Neuronal stem cell (in vitro differentiated cells): ENCODE measurements around the gene FLT3LG.

Experiments
- DNase-seq: peaks from one replicate; pipeline ENCODE4 v3.0.0-alpha.2; 2013; ENCODE audit warnings: low spot score
- H2AFZ ChIP-seq: one replicate; pipeline ENCODE4 v1.6.1; 2013; ENCODE audit warnings: mild to moderate bottlenecking, low read length, inconsistent platforms
- H2AK5ac ChIP-seq: 2 replicates; pipeline ENCODE4 v1.6.1; 2013; ENCODE audit warnings: low read depth, mild to moderate bottlenecking, inconsistent platforms, low read length, moderate library complexity, mixed read lengths
- H2BK120ac ChIP-seq: 2 replicates; pipeline ENCODE4 v1.6.1; 2013; ENCODE audit warnings: low read depth, mild to moderate bottlenecking, inconsistent platforms, low read length, moderate library complexity, mixed read lengths
- H2BK12ac ChIP-seq: one replicate; pipeline ENCODE4 v1.6.1; 2013; ENCODE audit warnings: low read length, inconsistent platforms
- H2BK15ac ChIP-seq: 2 replicates; pipeline ENCODE4 v1.6.1; 2013; ENCODE audit warnings: mild to moderate bottlenecking, low read length, inconsistent platforms, mixed read lengths
- H2BK5ac ChIP-seq: one replicate; pipeline ENCODE4 v1.6.1; 2013; ENCODE audit warnings: inconsistent platforms, mild to moderate bottlenecking, low read length, moderate library complexity
- H3K14ac ChIP-seq: one replicate; pipeline ENCODE4 v1.6.1; 2013; ENCODE audit warnings: low read length, inconsistent platforms
- H3K18ac ChIP-seq: 2 replicates; pipeline ENCODE4 v1.6.1; 2013; ENCODE audit warnings: low read length, inconsistent platforms
- H3K23ac ChIP-seq: 2 replicates; pipeline ENCODE4 v1.6.1; 2013; ENCODE audit warnings: low read depth, mild to moderate bottlenecking, mixed read lengths, low read length, inconsistent platforms; ENCODE audit not compliant: poor library complexity
- H3K27ac ChIP-seq: replicated peaks from 3 replicates; pipeline ENCODE4 v1.5.1; 2013; ENCODE audit warnings: low read length, inconsistent platforms
- H3K27me3 ChIP-seq, 3 experiments: 2 replicates each; pipeline ENCODE4 v1.6.1; 2013; ENCODE audit warnings: low read length in 3 of 3, mild to moderate bottlenecking in 2 of 3, inconsistent platforms in 1 of 3, low read depth in 1 of 3, mixed read lengths in 1 of 3, moderate library complexity in 1 of 3; ENCODE audit not compliant: control insufficient read depth in 3 of 3, insufficient read depth in 3 of 3
- H3K36me3 ChIP-seq, 2 donors: replicated peaks in 1 of 2; 2 replicates each; pipeline ENCODE4 v1.6.1; 2013; ENCODE audit warnings: low read length in 2 of 2; ENCODE audit not compliant: control insufficient read depth in 2 of 2, insufficient read depth in 2 of 2
- H3K4ac ChIP-seq: 2 replicates; pipeline ENCODE4 v1.6.1; 2013; ENCODE audit warnings: inconsistent platforms, mild to moderate bottlenecking, low read length, moderate library complexity
- H3K4me1 ChIP-seq, 2 donors: 1 replicate in 1 of 2; 2 replicates in 1 of 2; pipeline ENCODE4 v1.6.1; 2013; ENCODE audit warnings: low read length in 2 of 2, low read depth in 1 of 2; ENCODE audit not compliant: control insufficient read depth in 2 of 2, insufficient read depth in 1 of 2
- H3K4me2 ChIP-seq: one replicate; pipeline ENCODE4 v1.6.1; 2013; ENCODE audit warnings: mild to moderate bottlenecking, low read length, inconsistent platforms; ENCODE audit not compliant: insufficient read depth, poor library complexity, severe bottlenecking
- H3K4me3 ChIP-seq, 2 donors: 2 replicates each; pipeline ENCODE4 v1.5.1; 2013; ENCODE audit warnings: low read length in 2 of 2, mild to moderate bottlenecking in 2 of 2, inconsistent platforms in 1 of 2, moderate library complexity in 1 of 2
- H3K79me1 ChIP-seq: one replicate; pipeline ENCODE4 v1.6.1; 2013; ENCODE audit warnings: low read depth, mild to moderate bottlenecking, inconsistent platforms, low read length, moderate library complexity
- H3K9ac ChIP-seq: one replicate; pipeline ENCODE4 v1.6.1; 2013; ENCODE audit warnings: mild to moderate bottlenecking, low read depth, low read length, inconsistent platforms; ENCODE audit not compliant: poor library complexity
- H3K9me3 ChIP-seq, 2 donors: replicated peaks in 1 of 2; 2 replicates each; pipeline versions ENCODE3 to v1.6.1; 2013; ENCODE audit warnings: low read length in 2 of 2, mild to moderate bottlenecking in 2 of 2, inconsistent platforms in 1 of 2, low read depth in 1 of 2, mixed read lengths in 1 of 2, moderate library complexity in 1 of 2; ENCODE audit not compliant: control insufficient read depth in 2 of 2, insufficient read depth in 1 of 2
- H4K8ac ChIP-seq: one replicate; pipeline ENCODE4 v1.6.1; 2013; ENCODE audit warnings: low read depth, mild to moderate bottlenecking, inconsistent platforms, low read length, moderate library complexity
- H4K91ac ChIP-seq: one replicate; pipeline ENCODE4 v1.6.1; 2013; ENCODE audit warnings: low read length, low read depth, mild to moderate bottlenecking, inconsistent platforms; ENCODE audit not compliant: poor library complexity
- WGBS, 2 donors: extraction: QIAGEN DNeasy Blood & Tissue Kit; methylation state at CpG; one replicate each; pipeline ENCODE4 v1.1.7; 2013; ENCODE audit warnings: missing lambda C conversion rate in 2 of 2, mixed read lengths in 1 of 2; ENCODE audit not compliant: insufficient read length in 2 of 2, insufficient replicate concordance in 1 of 2; ENCODE audit errors: extremely low coverage in 2 of 2; 5-methylcytosine and 5-hydroxymethylcytosine counted together

FLT3LG gene

DNA sequence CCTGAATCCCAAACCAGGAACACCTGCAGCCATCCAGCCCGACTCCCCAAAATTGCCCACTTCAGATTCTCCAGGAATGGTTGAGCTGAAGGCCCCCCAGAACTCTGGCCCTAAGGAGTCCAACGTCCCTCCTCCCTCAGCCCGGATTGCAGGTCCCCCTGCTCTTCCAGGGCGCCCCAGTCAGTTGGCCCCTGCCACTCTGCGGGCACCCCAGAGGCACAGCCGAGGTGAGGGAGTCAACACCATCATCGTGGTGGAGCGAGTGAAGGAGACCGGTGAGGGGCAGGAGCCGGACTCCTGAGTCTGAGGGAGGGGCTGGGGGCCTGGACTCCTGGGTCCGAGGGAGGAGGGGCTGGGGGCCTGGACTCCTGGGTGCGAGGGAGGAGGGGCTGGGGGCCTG, 46.7 kb upstream of the FLT3LG start:
- peak overlapping the region; percentile 56 for H4K8ac ChIP-seq
- peaks cover 8 to 96% (median 71%) of the 10 kb centered on the region in 3 experiments for H3K27me3 ChIP-seq
- peaks cover 2% of the 10 kb centered on the region for H3K79me1 ChIP-seq
- H3K23ac ChIP-seq: no peak overlapping the region
- H3K27ac ChIP-seq: no peak overlapping the region
- H4K91ac ChIP-seq: no peak overlapping the region
- H2BK120ac ChIP-seq: peak overlapping the region; percentile 28
- H3K9ac ChIP-seq: no peak overlapping the region
- no peak overlapping the region for H2AFZ ChIP-seq
- no CpG with 5 or more reads among the region's 12 CpGs for WGBS, 2 donors
- H3K14ac ChIP-seq: no peak overlapping the region
- H3K36me3 ChIP-seq: no peaks in the 10 kb centered on the region
- H2AK5ac ChIP-seq: peak overlapping the region; percentile 86
- no peak overlapping the region for H3K4me2 ChIP-seq
- peak overlapping the region; percentile 85 for H3K18ac ChIP-seq
- peak overlapping the region; percentile 98 for H2BK12ac ChIP-seq
- peak overlapping the region; percentile 35 for H2BK5ac ChIP-seq
- H3K9me3 ChIP-seq: peaks cover 4% of the 10 kb centered on the region in 2 donors
- H3K4me3 ChIP-seq: no peak overlapping the region
- peak overlapping the region; percentile 54 for H2BK15ac ChIP-seq
- DNase-seq: no peak
- H3K4me1 ChIP-seq: peaks cover 28 to 32% of the 10 kb centered on the region in 2 donors
- H3K4ac ChIP-seq: no peak overlapping the region

DNA sequence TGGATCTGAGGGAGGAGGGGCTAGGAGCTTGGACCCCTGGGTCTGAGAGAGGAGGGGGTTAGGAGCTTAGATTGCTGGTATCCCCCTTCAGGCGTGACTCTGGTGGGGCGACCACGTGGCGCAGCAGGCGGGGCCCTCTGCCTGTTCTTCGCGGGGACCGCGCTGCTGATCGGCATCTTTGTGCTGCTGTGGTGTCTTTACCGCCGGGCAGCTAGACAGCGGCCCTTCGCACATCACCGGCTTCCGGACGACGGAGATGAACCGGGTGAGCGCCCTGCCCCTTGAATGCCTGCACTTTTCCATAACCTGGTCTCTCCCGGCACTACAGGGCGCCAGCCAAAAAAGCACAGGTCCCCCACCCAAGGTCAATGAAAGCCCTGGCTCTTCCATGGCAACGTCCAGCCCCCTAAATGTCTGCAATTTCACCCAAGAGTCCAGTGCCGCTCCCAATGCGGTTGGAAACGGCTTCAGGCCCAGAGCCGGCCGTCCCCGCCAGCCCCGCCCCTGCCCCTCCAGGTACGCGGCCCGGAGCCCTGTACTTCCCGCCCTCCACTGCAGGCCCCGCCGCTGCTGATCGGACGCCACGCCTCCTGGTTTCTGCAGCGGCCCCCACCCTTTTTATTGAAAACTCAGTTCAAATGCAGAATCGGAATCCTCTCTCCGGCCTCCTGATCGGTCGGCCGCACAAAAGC, 46.0 kb upstream of the FLT3LG start:
- no peak for DNase-seq
- Histone ChIP-seq H2BK12ac (peak overlapping the region; percentile 63), H2BK5ac (peak overlapping the region; percentile 35), H3K9ac (peak overlapping the region; percentile 57), H3K4ac (peak overlapping the region; percentile 91), H4K91ac (no peak overlapping the region), H3K4me2 (peak overlapping the region; percentile 89), H3K23ac (peak overlapping the region; percentile 80), H3K4me1 (peaks cover 24 to 29% of the 10 kb centered on the region in 2 donors), H3K36me3 (no peaks in the 10 kb centered on the region), H3K27me3 (peaks cover 6 to 96% (median 71%) of the 10 kb centered on the region in 3 experiments), H2AFZ (peak overlapping the region; percentile 96), H3K14ac (peak overlapping the region; percentile 51), H2BK120ac (peak overlapping the region; percentile 28), H2AK5ac (peak overlapping the region; percentile 86), H3K27ac (no peak overlapping the region), H3K79me1 (peaks cover 2% of the 10 kb centered on the region), H3K9me3 (peaks cover 4% of the 10 kb centered on the region in 2 donors), H4K8ac (no peak overlapping the region), H2BK15ac (peak overlapping the region; percentile 54), H3K18ac (peak overlapping the region; percentile 95), H3K4me3 (peak overlapping the region; percentile 34 to 60)
- WGBS, 2 donors: no CpG with 5 or more reads among the region's 45 CpGs

DNA sequence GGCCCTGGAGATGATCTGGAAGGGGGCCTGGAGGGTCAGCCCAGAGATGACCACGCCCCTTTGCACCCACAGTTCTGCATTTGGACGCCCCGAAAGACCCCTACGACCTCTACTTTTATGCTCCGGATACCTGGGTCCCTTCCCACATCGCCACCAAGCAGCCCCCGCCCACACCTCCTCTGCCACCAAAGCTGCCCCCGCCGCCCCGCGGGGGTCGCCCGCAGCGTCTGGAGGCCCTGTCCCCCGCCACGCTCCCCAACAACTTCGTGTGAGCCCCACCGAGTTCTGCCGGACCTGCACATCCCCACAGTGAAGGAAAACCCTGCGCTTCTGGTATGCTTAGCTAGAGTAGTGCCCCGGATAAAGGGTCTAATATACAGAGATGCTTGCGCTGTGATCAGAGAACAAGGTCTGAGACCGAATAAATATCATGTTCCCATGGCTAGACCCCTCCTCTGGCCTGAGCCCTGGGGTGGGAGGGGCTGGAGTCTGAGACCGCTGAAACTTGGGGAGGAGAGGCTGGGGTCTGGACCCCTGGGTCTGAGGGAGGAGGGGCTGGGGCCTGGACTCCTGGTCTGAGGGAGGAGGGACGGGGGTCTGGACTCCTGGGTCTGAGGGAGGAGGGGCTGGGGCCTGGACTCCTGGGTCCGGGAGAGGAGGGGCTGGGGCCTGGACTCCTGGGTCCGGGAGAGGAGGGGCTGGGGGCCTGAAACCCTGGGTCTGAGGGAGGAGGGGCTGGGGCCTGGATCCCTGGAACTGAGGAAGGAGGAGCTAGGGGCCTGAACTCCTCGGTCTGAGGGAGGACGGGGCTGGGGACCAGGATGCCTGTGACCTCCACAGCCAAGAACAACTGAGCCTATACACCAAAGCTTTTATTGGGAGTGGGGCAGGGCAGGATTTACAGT, 45.2 kb upstream of the FLT3LG start:
- peaks cover 3 to 96% (median 69%) of the 10 kb centered on the region in 3 experiments for H3K27me3 ChIP-seq

More for the DNA sequence above, 45.2 kb upstream of the FLT3LG start:
- Histone ChIP-seq H2AFZ (peak overlapping the region; percentile 96), H2BK120ac (peak overlapping the region; percentile 28), H3K23ac (peak overlapping the region; percentile 50), H2AK5ac (peak overlapping the region; percentile 86), H2BK5ac (peak overlapping the region; percentile 35), H3K9me3 (peaks cover 4 to 8% of the 10 kb centered on the region in 2 donors), H3K4ac (no peak overlapping the region), H3K36me3 (no peaks in the 10 kb centered on the region), H3K4me3 (peak overlapping the region; percentile 34 to 60), H4K8ac (no peak overlapping the region), H3K14ac (no peak overlapping the region), H3K9ac (no peak overlapping the region), H3K4me2 (peak overlapping the region; percentile 89), H3K79me1 (peaks cover 2% of the 10 kb centered on the region), H2BK12ac (no peak overlapping the region), H3K18ac (peak overlapping the region; percentile 95), H2BK15ac (peak overlapping the region; percentile 54), H3K4me1 (peaks cover 20 to 23% of the 10 kb centered on the region in 2 donors), H3K27ac (no peak overlapping the region), H4K91ac (no peak overlapping the region)
- no peak for DNase-seq
- WGBS, 2 donors: no CpG with 5 or more reads among the region's 29 CpGs
